Sigmoid colon (tissue), 4 donors: Measurements from ENCODE around the gene SYT9.

Experiments
- CTCF ChIP-seq, 4 experiments: fragments of 450-650 bp in 3 of 4; fragments of 200-600 bp in 1 of 4; IDR thresholded peaks; one replicate each; pipeline ENCODE4 v1.5.1; 2016 to 2019; ENCODE audit warnings: antibody characterized with exemption in 4 of 4, mild to moderate bottlenecking in 3 of 4, moderate library complexity in 2 of 4
- EP300 ChIP-seq, 4 donors: sonication (generic); formaldehyde crosslinking; IDR thresholded peaks; one replicate each; pipeline ENCODE4 v1.6.1; 2017; ENCODE audit warnings: antibody characterized with exemption in 4 of 4
- POLR2A ChIP-seq, 2 donors: fragments of 450-650 bp; IDR thresholded peaks; one replicate each; pipeline ENCODE4 v1.6.1; 2016; ENCODE audit warnings: antibody characterized with exemption in 2 of 2, mild to moderate bottlenecking in 2 of 2, moderate library complexity in 2 of 2
- POLR2AphosphoS5 ChIP-seq, 4 donors: sonication (generic); formaldehyde crosslinking; IDR thresholded peaks; one replicate each; pipeline ENCODE4 v1.6.1; 2017; ENCODE audit warnings: antibody characterized with exemption in 4 of 4

GRCh38 chr11:7436657-7437056, 185.0 kb downstream of the SYT9 start:
- TF ChIP-seq POLR2A (IDR thresholded peaks at IDR 0.05): no peak
- TF ChIP-seq CTCF (IDR thresholded peaks at IDR 0.05): no peak
- no peak for TF ChIP-seq POLR2AphosphoS5 (IDR thresholded peaks at IDR 0.05)
- no peak for TF ChIP-seq EP300 (IDR thresholded peaks at IDR 0.05)
